ENCODE measurements around the gene SIRPG.

The SIRPG gene

DNA sequence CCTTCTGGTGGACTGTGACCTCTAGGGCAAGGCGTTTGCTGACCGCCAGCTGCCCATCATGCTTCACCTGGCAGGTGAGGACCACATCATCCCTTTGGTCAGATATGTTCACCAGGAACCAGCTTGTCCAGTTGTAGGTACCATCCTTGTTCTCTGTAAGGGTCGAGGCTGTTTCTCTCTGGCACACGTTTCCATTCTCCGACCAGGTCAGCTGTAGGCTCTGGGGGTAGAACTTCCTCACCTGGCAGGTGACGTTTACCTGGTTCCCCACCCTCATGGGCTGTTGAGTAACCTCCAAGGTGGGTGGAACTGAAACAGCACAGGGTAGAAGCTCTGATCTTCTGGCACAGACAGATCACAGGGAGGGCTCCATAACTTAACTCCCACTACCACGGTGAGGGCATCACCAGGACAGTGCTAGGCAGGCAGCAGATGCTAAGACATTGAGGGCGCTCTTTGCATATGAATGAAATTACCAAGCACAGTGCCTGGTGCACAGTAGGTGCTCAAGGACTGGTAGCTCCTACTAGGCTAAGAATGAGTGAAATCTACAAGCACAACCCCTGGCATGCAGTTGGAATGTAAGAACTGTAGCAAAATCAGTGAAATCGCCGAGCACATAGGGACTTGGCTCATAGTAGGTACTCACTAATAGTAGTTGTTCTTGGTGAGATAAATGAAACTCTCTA is 22.1 kb downstream of the SIRPG start:
- TF ChIP-seq TCF12 (IDR thresholded peaks at IDR 0.05; ENCODE audit: low read depth) (no peak), NFIC (IDR thresholded peaks at IDR 0.05) (no peak), RAD21 (IDR thresholded peaks at IDR 0.05; ENCODE audit: low read depth) (no peak), EP300 (IDR thresholded peaks at IDR 0.05; ENCODE audit: borderline replicate concordance) (no peak), ZBTB7A (IDR thresholded peaks at IDR 0.05; ENCODE audit: low read depth) (no peak), CEBPB (IDR thresholded peaks at IDR 0.05) (no peak), TEAD4 (IDR thresholded peaks at IDR 0.05) (no peak), FOXM1 (IDR thresholded peaks at IDR 0.05; ENCODE audit: borderline replicate concordance, low read depth) (no peak)
- TF ChIP-seq, protein P1, sequence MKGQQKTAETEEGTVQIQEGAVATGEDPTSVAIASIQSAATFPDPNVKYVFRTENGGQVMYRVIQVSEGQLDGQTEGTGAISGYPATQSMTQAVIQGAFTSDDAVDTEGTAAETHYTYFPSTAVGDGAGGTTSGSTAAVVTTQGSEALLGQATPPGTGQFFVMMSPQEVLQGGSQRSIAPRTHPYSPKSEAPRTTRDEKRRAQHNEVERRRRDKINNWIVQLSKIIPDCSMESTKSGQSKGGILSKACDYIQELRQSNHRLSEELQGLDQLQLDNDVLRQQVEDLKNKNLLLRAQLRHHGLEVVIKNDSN (IDR thresholded peaks at IDR 0.05), result no peak
- TF ChIP-seq, protein P2, sequence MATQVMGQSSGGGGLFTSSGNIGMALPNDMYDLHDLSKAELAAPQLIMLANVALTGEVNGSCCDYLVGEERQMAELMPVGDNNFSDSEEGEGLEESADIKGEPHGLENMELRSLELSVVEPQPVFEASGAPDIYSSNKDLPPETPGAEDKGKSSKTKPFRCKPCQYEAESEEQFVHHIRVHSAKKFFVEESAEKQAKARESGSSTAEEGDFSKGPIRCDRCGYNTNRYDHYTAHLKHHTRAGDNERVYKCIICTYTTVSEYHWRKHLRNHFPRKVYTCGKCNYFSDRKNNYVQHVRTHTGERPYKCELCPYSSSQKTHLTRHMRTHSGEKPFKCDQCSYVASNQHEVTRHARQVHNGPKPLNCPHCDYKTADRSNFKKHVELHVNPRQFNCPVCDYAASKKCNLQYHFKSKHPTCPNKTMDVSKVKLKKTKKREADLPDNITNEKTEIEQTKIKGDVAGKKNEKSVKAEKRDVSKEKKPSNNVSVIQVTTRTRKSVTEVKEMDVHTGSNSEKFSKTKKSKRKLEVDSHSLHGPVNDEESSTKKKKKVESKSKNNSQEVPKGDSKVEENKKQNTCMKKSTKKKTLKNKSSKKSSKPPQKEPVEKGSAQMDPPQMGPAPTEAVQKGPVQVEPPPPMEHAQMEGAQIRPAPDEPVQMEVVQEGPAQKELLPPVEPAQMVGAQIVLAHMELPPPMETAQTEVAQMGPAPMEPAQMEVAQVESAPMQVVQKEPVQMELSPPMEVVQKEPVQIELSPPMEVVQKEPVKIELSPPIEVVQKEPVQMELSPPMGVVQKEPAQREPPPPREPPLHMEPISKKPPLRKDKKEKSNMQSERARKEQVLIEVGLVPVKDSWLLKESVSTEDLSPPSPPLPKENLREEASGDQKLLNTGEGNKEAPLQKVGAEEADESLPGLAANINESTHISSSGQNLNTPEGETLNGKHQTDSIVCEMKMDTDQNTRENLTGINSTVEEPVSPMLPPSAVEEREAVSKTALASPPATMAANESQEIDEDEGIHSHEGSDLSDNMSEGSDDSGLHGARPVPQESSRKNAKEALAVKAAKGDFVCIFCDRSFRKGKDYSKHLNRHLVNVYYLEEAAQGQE (IDR thresholded peaks at IDR 0.05; ENCODE audit: low read depth), result no peak
- TF ChIP-seq, protein P3, sequence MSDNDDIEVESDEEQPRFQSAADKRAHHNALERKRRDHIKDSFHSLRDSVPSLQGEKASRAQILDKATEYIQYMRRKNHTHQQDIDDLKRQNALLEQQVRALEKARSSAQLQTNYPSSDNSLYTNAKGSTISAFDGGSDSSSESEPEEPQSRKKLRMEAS (IDR thresholded peaks at IDR 0.05), result no peak

DNA sequence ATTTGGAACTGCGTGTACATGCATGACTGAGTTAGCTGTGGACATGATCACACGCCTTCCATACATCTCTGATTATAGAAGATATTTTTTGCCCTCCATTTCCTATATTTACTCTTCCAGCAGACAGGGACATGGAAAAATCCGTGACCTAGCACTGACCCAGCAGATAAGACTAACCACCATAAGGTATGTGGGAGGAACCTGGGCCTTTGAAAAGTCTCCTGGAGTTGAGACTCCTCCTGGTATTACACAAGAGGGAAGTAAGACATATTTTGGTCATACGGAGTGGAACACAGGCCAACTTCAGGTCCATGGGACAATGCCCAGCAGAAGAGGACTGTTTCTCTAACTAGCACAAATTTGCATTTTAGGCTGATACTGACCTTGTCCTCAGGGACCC is 24.0 kb downstream of the SIRPG start:
- no peak for TF ChIP-seq EGR1 (IDR thresholded peaks at IDR 0.05)
- TF ChIP-seq, protein P1 (IDR thresholded peaks at IDR 0.05), result no peak
- no peak for TF ChIP-seq TAF1 (IDR thresholded peaks at IDR 0.05; ENCODE audit: low read depth)
- TF ChIP-seq, protein P3 (IDR thresholded peaks at IDR 0.05), result no peak
- TF ChIP-seq TCF12 (IDR thresholded peaks at IDR 0.05; ENCODE audit: low read depth), result no peak
- no peak for TF ChIP-seq YY1 (IDR thresholded peaks at IDR 0.05; ENCODE audit: low read depth)
- TF ChIP-seq, protein P2 (IDR thresholded peaks at IDR 0.05; ENCODE audit: low read depth), result no peak
- no peak for TF ChIP-seq ZBTB7A (IDR thresholded peaks at IDR 0.05; ENCODE audit: low read depth)
- no peak for TF ChIP-seq CEBPB (IDR thresholded peaks at IDR 0.05)
- no peak for TF ChIP-seq FOXM1 (IDR thresholded peaks at IDR 0.05; ENCODE audit: borderline replicate concordance, low read depth)
- no peak for TF ChIP-seq NFIC (IDR thresholded peaks at IDR 0.05)
- TF ChIP-seq TEAD4 (IDR thresholded peaks at IDR 0.05), result no peak

DNA sequence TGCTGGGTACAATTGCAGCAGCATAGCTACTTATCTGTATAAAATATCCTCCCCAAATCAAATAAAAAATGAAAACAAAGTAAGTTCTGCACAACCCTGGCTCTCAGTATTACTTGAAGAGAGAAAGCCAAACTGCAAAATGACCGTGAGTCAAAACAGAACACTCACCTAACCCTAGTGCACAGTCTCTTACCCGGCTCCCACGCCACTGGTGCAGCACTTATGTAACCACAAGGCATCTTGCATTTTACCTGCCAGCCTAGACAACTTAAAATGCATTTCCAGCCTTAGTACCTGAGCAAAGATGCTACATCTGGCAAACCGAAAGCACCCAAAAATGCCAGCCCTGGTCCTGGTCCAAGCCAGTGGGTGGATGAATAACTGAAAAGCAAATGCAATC is 25.4 kb downstream of the SIRPG start:
- TF ChIP-seq EP300 (IDR thresholded peaks at IDR 0.05; ENCODE audit: borderline replicate concordance), result no peak
- no peak for TF ChIP-seq TAF1 (IDR thresholded peaks at IDR 0.05; ENCODE audit: low read depth)
- TF ChIP-seq, protein P2 (IDR thresholded peaks at IDR 0.05; ENCODE audit: low read depth), result no peak
- TF ChIP-seq, protein P3 (IDR thresholded peaks at IDR 0.05), result no peak
- no peak for TF ChIP-seq CEBPB (IDR thresholded peaks at IDR 0.05)

DNA sequence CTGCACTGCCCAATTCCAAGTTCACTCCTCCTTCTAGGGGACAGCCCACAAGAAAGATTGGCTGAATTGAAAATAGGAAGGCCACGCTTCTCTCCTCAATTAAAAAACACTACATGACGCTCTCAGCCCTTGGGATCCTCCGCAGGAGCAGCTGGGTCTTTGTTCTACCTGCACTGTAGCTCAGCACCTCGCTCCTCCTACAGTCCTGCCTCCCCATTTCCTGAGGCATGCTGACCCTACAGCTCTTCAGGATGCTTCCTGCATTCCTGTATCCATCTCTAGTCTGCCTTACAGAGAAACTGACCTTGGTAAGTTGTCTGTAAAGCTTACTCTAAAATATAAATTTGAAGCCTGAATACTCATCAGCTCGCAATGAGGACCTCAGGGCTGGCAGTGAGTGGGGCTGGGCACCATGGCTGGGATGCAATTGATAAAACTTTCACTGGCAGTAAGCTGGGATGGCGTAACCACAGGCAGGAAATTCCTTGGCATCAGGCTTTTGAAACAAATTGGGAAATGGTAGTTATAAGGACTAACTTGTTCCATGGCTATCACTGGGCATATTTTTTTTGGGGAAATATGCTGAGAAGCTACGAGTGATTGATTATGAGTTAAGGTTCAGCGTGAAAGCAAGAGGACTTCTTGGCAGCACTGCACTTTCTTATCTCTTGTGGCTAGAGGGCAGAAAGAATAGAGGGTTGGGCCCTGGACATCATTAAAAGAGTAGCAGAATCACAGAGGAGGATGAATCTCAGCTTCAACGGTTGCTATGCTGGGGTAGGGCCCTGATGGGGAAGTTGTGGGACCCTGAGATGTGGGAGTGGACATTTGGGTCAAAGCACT is 26.0 kb downstream of the SIRPG start:
- TF ChIP-seq, protein P1 (IDR thresholded peaks at IDR 0.05), result no peak
